Measurements from ENCODE around the gene CBFA2T3.
"Not testable (repeated sequence)": the region's sequence is repeated elsewhere in the genome, so short reads cannot be mapped to it uniquely, and the experiment has no call there.

CBFA2T3 gene

GRCh38 chr16:88906535-88907105, 70.4 kb downstream of the CBFA2T3 start:
- DNase-seq (ENCODE audit: low spot score): no peak

- DNase-seq (ENCODE audit: low spot score): no peak
These were observed 71.0 kb downstream of the CBFA2T3 start for GRCh38 chr16:88906020-88906419.

GRCh38 chr16:88905563-88905962, 71.4 kb downstream of the CBFA2T3 start:
- DNase-seq (ENCODE audit: low spot score): no peak

- no peak for DNase-seq (ENCODE audit: low spot score)
These were observed 72.2 kb downstream of the CBFA2T3 start for GRCh38 chr16:88904676-88905365.

- no peak for DNase-seq (ENCODE audit: low spot score)
These were observed 73.7 kb downstream of the CBFA2T3 start for GRCh38 chr16:88903267-88903666.

GRCh38 chr16:88902744-88903143, 74.3 kb downstream of the CBFA2T3 start:
- no peak for DNase-seq (ENCODE audit: low spot score)

- no peak for DNase-seq (ENCODE audit: low spot score)
These were observed 75.2 kb downstream of the CBFA2T3 start for GRCh38 chr16:88901718-88902337.

GRCh38 chr16:88900662-88901052, 76.3 kb downstream of the CBFA2T3 start:
- no peak for DNase-seq (ENCODE audit: low spot score)

GRCh38 chr16:88899901-88900661, 76.9 kb downstream of the CBFA2T3 start:
- DNase-seq (ENCODE audit: low spot score): no peak

GRCh38 chr16:88897696-88898425, 79.1 kb downstream of the CBFA2T3 start:
- no peak for DNase-seq (ENCODE audit: low spot score)

GRCh38 chr16:88896238-88897070, 80.6 kb downstream of the CBFA2T3 start:
- no peak for DNase-seq (ENCODE audit: low spot score)

GRCh38 chr16:88895335-88895734, 81.7 kb downstream of the CBFA2T3 start:
- DNase-seq (ENCODE audit: low spot score): no peak

- DNase-seq (ENCODE audit: low spot score): no peak
These were observed 82.2 kb downstream of the CBFA2T3 start for GRCh38 chr16:88894681-88895300.

- DNase-seq (ENCODE audit: low spot score): not testable (repeated sequence)
These were observed 82.7 kb downstream of the CBFA2T3 start for GRCh38 chr16:88894266-88894665.

GRCh38 chr16:88893127-88893968, 83.7 kb downstream of the CBFA2T3 start:
- DNase-seq (ENCODE audit: low spot score): no peak

GRCh38 chr16:88892065-88892464, 84.9 kb downstream of the CBFA2T3 start:
- DNase-seq (ENCODE audit: low spot score): no peak

GRCh38 chr16:88891083-88891482, 85.9 kb downstream of the CBFA2T3 start:
- no peak for DNase-seq (ENCODE audit: low spot score)

- DNase-seq (ENCODE audit: low spot score): not testable (repeated sequence)
These were observed 87.2 kb downstream of the CBFA2T3 start for GRCh38 chr16:88889702-88890352.
